T-helper 1 cell (primary cell): Measurements from ENCODE around the gene ZNF83.

Experiments used
- DNase-seq, 5 donors: peaks; one replicate each; pipeline ENCODE4 v3.0.0-alpha.2; 2012 to 2020

Gene ZNF83

DNA sequence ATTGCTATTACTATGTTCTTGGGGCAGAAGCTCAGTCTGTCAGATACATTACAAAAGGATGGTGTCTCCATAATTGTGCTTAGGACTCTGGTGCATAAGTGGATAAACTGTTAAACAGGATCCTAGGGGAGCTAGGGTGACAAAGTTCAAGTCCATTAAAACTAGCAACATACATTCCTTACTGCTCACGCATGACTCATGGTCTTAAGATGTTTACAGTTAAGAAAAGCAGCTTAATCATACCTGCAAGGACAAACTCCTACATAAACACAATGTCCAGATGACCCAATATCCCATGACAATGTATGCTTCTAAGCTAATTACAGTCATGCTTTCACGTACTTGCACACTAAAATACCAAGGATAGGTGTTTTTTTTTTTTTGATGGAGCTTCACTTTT is 71.6 kb downstream of the ZNF83 start:
- no peak for DNase-seq

DNA sequence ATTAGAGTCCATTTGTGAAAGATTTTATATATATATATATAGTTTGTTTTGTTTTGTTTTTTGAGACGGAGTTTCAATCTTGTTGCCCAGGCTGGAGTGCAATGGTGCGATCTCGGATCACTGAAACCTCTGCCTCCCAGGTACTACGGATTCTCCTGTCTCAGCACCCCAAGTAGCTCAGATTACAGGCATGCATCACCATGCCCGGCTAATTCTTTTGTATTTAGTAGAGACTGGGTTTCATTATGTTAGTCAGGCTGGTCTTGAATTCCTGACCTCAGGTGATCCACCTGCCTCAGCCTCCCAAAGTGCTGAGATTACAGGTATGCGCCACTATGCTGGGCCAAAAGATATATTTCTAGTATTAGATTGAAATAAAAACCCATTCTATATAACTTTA is 72.0 kb downstream of the ZNF83 start:
- DNase-seq: no peak
